A673 (cell line): ENCODE data around the gene WIPF3.

Experiments
- CTCF ChIP-seq: fragments of 300-800, 200-600 bp; sonication (generic); conservative IDR thresholded peaks from 2 replicates; pipeline ENCODE4 v1.5.1; 2017; ENCODE audit warnings: low read depth, mild to moderate bottlenecking, antibody characterized with exemption, low read length, moderate library complexity, mixed read lengths
- EZH2 ChIP-seq: fragments of 200-600 bp; sonication (generic); IDR thresholded peaks from 2 replicates; pipeline ENCODE4 v1.6.1; 2017; ENCODE audit warnings: borderline replicate concordance, low read depth, mild to moderate bottlenecking, mixed read lengths, antibody characterized with exemption, low read length; ENCODE audit not compliant: poor library complexity, severe bottlenecking

- TF ChIP-seq CTCF = no peak
- no peak for TF ChIP-seq EZH2
Measured at GRCh38 chr7:29888006-29888405, 81.7 kb downstream of the WIPF3 start.
